ENCODE results near the gene C5.

The C5 gene

DNA sequence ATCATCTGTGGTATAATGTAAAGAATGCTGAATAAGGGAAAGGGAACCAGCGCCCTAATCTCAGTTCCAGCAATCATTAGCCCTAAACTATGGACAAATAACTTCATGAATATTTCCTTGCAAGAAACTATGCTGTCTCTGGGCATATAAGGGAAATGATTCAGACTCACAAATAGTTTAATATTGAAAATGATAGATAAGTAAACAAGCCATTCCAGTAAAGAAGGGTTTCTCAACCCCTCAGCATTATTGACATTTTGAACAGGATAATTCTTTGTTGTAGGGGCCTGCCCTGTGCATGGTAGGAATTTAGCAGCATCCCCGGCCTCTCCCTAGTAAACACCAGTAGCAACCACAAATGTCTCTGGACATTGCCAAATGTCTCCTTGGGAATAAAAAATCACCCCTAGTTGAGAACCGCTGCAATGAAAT, 23.8 kb downstream of the C5 start:
- DNase-seq (ENCODE audit: low read depth in 1 of 2, low spot score in 1 of 2): no peak
- no peak for TF ChIP-seq POLR2AphosphoS5 (IDR thresholded peaks at IDR 0.05; ENCODE audit: low read depth)
- TF ChIP-seq SPI1 (IDR thresholded peaks at IDR 0.05; ENCODE audit: borderline replicate concordance, low read depth): no peak
- TF ChIP-seq CTCF (IDR thresholded peaks at IDR 0.05; ENCODE audit: insufficient read depth, low read length): no peak
- no peak for TF ChIP-seq GABPA (IDR thresholded peaks at IDR 0.05; ENCODE audit: low read depth)
- H3K4me3 ChIP-seq (replicated peaks; ENCODE audit: insufficient read depth, low read length): no peak overlapping the region
- H3K27ac ChIP-seq (replicated peaks): no peak overlapping the region
- no peaks in the 10 kb centered on the region for H3K27me3 ChIP-seq (ENCODE audit: insufficient read depth, poor library complexity, severe bottlenecking)

GRCh38 chr9:121024237-121024636, 25.8 kb downstream of the C5 start:
- Histone ChIP-seq H3K4me3 (replicated peaks; ENCODE audit: insufficient read depth, low read length) (no peak overlapping the region), H3K27me3 (ENCODE audit: insufficient read depth, poor library complexity, severe bottlenecking) (no peaks in the 10 kb centered on the region), H3K27ac (replicated peaks) (no peak overlapping the region)
- TF ChIP-seq GABPA (IDR thresholded peaks at IDR 0.05; ENCODE audit: low read depth): no peak
- no peak for TF ChIP-seq REST (IDR thresholded peaks at IDR 0.05; ENCODE audit: insufficient replicate concordance, low read depth)
- TF ChIP-seq POLR2AphosphoS5 (IDR thresholded peaks at IDR 0.05; ENCODE audit: low read depth): no peak
- TF ChIP-seq CTCF (IDR thresholded peaks at IDR 0.05; ENCODE audit: insufficient read depth, low read length): no peak
- no peak for TF ChIP-seq SPI1 (IDR thresholded peaks at IDR 0.05; ENCODE audit: borderline replicate concordance, low read depth)
- DNase-seq (ENCODE audit: low read depth in 1 of 2, low spot score in 1 of 2): no peak

DNA sequence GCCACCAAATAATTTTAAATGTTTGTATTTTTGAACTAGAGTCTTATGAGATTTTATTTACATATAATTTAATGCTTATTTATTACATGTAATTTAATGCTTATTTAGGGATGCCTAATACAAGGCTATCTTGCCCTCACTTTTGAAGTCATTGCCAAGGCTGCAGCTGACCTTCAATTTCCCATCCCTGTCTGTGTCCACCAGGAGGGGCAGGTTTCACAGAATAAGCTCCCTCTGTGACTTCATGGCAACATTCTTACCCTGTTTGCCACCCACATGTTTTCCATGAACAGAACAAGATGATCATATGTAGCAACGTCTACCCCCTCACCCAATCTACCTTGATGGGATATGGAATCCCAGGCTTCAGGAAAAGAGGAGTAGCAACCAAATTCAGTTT, 27.0 kb downstream of the C5 start:
- Histone ChIP-seq H3K4me3 (replicated peaks; ENCODE audit: insufficient read depth, low read length) (no peak overlapping the region), H3K27me3 (ENCODE audit: insufficient read depth, poor library complexity, severe bottlenecking) (no peaks in the 10 kb centered on the region), H3K27ac (replicated peaks) (no peak overlapping the region)
- TF ChIP-seq SPI1 (IDR thresholded peaks at IDR 0.05; ENCODE audit: borderline replicate concordance, low read depth): no peak
- no peak for TF ChIP-seq GABPA (IDR thresholded peaks at IDR 0.05; ENCODE audit: low read depth)
- peak; percentile 6 for TF ChIP-seq CTCF (IDR thresholded peaks at IDR 0.05; ENCODE audit: insufficient read depth, low read length)
- DNase-seq (ENCODE audit: low read depth in 1 of 2, low spot score in 1 of 2): peak in 1 of 2 experiments; percentile 3

GRCh38 chr9:121021301-121021700, 28.8 kb downstream of the C5 start:
- no peak overlapping the region for H3K27ac ChIP-seq (replicated peaks)
- TF ChIP-seq SPI1 (IDR thresholded peaks at IDR 0.05; ENCODE audit: borderline replicate concordance, low read depth) (no peak), CTCF (IDR thresholded peaks at IDR 0.05; ENCODE audit: insufficient read depth, low read length) (no peak), POLR2AphosphoS5 (IDR thresholded peaks at IDR 0.05; ENCODE audit: low read depth) (no peak), GABPA (IDR thresholded peaks at IDR 0.05; ENCODE audit: low read depth) (no peak), REST (IDR thresholded peaks at IDR 0.05; ENCODE audit: insufficient replicate concordance, low read depth) (no peak)
- no peak overlapping the region for H3K4me3 ChIP-seq (replicated peaks; ENCODE audit: insufficient read depth, low read length)
- no peak for DNase-seq (ENCODE audit: low read depth in 1 of 2, low spot score in 1 of 2)
- no peaks in the 10 kb centered on the region for H3K27me3 ChIP-seq (ENCODE audit: insufficient read depth, poor library complexity, severe bottlenecking)
